ENCODE data around the gene PKD1.

GRCh38 chr16:2083409-2083808, 52.3 kb downstream of the PKD1 start:
- TF ChIP-seq POLR2A (IDR thresholded peaks at IDR 0.05) (no peak), CTCF (IDR thresholded peaks at IDR 0.05) (no peak), POLR2AphosphoS5 (IDR thresholded peaks at IDR 0.05) (no peak)
